Mucosa of descending colon (tissue), 3 donors: ENCODE measurements around the gene TBX15. TPM values are rescaled to one million over a fixed set of nuclear protein-coding genes. Genes with fewer than 3 reads are reported as not detected.

Experiments used
- ATAC-seq: fragments of 200-7000 bp; cut with Tn5 transposase; one replicate; pipeline ENCODE4 v1.9.1; 2020; ENCODE audit warnings: mild to moderate bottlenecking, moderate library complexity
- DNase-seq, 3 donors: peaks; one replicate each; pipeline ENCODE4 v3.0.0-alpha.2; 2020
- H3K36me3 ChIP-seq: fragments of 200-600 bp; one replicate; pipeline ENCODE4 v1.8.0; 2021; ENCODE audit warnings: low read depth, mild to moderate bottlenecking
- H3K4me1 ChIP-seq: fragments of 200-600 bp; one replicate; pipeline ENCODE4 v1.8.0; 2021; ENCODE audit warnings: low read depth, mild to moderate bottlenecking
- H3K4me3 ChIP-seq: fragments of 200-600 bp; one replicate; pipeline ENCODE4 v1.8.0; 2021; ENCODE audit warnings: mild to moderate bottlenecking
- H3K9me3 ChIP-seq: fragments of 200-600 bp; one replicate; pipeline ENCODE4 v1.8.0; 2021; ENCODE audit warnings: mild to moderate bottlenecking
- intact Hi-C, 2 donors: fragments of 100-400 bp; cut with DNase I in 1 of 2; cut with micrococcal nuclease in 1 of 2; formaldehyde crosslinking; loops; one replicate each; pipeline versions ENCODE4 v1.11.0 to v1.11.1; 2022; cut with DNase I, micrococcal nuclease
- total RNA-seq, 3 donors: library from RNA; stranded (reverse); fragmentation: NEBNext Ultra II Directional in 2 of 3; extraction: Animal tissue kit (Norgen Biotek cat#: 25700) in 2 of 3; gene quantifications; one replicate each; pipeline versions ENCODE4 v1.2.1 to v1.2.4, GENCODE V29; 2021 to 2023
- TF ChIP-seq, protein P1 (sequence below): fragments of 200-600 bp; IDR thresholded peaks from one replicate; pipeline ENCODE4 v1.8.0; 2022; ENCODE audit warnings: antibody characterized with exemption, mild to moderate bottlenecking
- donor health status: DM: no; HTN: no; CAD: no; lungs with moderate emphysema.
- donor health status: DM: no; HTN: no; CAD: no.
- donor health status: DM: no; HTN: yes; CAD: no.

The TBX15 gene
- total RNA-seq, 3 donors from 2014 or later, result not detected

DNA sequence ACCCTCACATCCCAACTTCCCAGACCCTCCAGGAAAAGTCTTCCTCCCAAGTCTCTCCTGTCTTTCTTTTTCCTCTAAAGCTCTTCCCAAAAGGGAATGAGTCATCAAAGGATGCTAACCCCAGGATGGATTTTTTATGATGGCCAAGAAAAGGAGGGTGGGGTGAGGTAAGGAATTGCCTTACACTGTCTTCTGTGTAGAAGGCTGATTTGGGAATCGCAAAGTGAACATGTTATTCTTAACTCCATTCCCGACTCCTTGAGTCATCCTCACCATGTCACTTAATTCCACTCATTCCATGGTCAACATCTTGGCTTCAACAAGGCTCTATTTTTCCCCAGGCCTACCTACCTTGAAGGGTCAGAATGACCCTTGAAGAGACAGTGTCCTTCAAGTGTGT, 44.0 kb downstream of the TBX15 start:
- Histone ChIP-seq H3K4me1 (no peaks in the 10 kb centered on the region), H3K4me3 (no peak overlapping the region), H3K36me3 (no peaks in the 10 kb centered on the region), H3K9me3 (no peaks in the 10 kb centered on the region)
- TF ChIP-seq, protein P1, sequence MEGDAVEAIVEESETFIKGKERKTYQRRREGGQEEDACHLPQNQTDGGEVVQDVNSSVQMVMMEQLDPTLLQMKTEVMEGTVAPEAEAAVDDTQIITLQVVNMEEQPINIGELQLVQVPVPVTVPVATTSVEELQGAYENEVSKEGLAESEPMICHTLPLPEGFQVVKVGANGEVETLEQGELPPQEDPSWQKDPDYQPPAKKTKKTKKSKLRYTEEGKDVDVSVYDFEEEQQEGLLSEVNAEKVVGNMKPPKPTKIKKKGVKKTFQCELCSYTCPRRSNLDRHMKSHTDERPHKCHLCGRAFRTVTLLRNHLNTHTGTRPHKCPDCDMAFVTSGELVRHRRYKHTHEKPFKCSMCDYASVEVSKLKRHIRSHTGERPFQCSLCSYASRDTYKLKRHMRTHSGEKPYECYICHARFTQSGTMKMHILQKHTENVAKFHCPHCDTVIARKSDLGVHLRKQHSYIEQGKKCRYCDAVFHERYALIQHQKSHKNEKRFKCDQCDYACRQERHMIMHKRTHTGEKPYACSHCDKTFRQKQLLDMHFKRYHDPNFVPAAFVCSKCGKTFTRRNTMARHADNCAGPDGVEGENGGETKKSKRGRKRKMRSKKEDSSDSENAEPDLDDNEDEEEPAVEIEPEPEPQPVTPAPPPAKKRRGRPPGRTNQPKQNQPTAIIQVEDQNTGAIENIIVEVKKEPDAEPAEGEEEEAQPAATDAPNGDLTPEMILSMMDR, result no peak
- DNase-seq (no peak), ATAC-seq (no peak)
- intact Hi-C loops, result no loop called here

DNA sequence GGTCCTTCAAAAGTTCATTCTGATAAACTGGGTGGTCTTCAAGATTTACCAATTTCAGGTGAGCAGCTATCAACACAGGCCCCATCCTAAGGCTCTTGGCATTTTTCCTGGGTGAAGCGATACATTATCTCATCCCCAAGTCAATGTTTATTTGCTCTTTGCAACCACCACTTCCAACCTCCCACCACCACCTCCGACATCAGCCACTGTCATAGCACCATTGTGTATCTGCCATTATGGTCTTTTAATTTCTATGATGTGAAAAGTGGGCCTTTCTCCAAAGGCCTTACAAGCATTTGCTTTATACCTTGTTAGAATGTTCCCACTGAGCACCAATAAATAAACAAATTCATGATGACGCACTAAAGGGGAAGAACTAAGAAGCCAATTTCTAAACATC, 47.2 kb downstream of the TBX15 start:
- H3K4me3 ChIP-seq, result no peak overlapping the region
- ATAC-seq (no peak), DNase-seq (no peak)
- H3K4me1 ChIP-seq, result no peaks in the 10 kb centered on the region
- no peaks in the 10 kb centered on the region for H3K9me3 ChIP-seq
- H3K36me3 ChIP-seq, result no peaks in the 10 kb centered on the region
- intact Hi-C loops, result no loop called here
- TF ChIP-seq, protein P1, result no peak

DNA sequence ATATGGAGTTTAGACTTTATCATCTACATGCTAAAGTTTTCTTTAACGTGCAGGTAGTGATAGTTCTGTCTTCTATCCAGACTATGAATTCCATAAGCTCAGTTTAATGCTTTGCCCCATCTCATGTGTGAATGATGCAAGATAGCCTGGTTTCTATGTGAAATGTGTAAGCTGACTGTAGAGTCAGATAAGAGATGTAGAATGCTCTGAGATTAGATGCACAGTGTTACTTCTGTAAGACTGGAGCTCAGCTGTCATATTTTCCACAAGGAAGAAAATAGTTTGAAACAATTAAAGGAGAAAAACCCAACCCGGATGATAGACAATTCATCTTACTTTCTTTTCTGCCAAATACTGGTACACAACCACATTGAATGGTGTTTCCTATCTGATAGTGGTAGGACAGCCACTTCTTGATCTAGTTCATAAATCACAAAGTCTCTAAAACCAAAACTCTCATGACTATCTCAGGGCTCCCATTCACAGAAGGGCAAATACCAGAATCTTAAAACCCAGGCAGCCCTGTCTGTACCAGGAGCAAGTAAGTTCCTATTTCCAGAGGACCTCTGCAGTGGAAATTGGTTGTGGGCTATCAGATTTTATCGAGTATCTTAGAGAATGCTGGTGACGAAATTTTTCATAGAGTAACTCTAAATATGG, 50.6 kb downstream of the TBX15 start:
- intact Hi-C loops, result no loop called here
- TF ChIP-seq, protein P1, result no peak
- H3K9me3 ChIP-seq, result no peaks in the 10 kb centered on the region
- no peak for ATAC-seq
- H3K4me1 ChIP-seq, result no peaks in the 10 kb centered on the region
- no peak overlapping the region for H3K4me3 ChIP-seq
- no peaks in the 10 kb centered on the region for H3K36me3 ChIP-seq
- no peak for DNase-seq

DNA sequence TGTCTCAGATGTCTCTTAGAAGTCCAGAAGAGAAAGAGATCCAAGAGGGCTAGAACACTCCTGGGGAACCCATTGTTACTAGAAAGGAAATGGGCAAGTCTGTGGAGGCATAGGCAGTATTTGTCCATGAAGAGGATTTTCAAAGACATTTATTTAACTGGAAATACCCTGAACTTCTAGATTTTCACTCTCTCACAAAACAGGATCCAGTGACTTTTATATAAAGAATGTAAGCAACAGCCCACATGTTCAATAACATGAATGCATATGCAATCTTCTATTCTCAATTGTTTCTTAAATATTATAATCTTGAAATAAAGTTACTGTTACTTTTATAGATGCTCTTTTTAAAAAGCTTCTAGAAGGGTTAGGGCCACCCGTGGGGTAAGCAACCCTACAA, 53.4 kb downstream of the TBX15 start:
- ATAC-seq (no peak), DNase-seq (no peak)
- TF ChIP-seq, protein P1, result no peak
- no peaks in the 10 kb centered on the region for H3K36me3 ChIP-seq
- H3K4me1 ChIP-seq, result no peaks in the 10 kb centered on the region
- intact Hi-C loops, result no loop called here
- H3K9me3 ChIP-seq, result no peaks in the 10 kb centered on the region
- H3K4me3 ChIP-seq, result no peak overlapping the region

DNA sequence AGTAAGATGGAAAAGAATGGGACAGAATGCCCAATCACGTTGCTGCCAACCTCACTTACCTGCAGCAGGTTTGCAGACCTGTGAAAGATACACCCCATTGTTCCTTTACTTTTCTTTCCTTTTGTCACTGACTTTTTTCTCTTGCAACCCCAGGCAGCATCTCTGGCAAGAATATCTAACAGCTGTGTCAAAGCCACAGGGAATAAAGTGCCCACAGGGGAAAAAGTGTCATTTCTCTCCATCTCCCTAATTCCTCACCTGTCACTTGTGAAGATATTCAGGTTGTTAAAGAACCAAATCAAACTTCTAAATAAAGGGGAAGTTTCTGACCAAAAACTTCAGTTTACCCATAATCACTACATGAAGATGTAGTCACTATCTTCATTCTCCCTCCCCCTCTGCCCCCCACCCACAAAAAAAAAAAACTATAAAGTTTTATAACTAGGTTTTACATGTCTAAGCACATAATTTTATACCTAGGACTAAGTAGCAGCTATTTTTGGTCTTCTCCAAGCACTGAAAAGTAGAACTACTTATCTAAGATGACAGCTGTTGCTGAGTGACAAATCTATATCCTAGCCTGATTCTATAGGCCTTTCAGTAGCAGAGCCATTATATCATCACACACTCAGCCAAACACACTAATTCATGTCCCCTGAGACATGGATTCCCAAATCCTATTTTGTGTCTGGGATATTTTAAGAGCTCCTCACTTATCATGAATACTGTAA, 54.9 kb downstream of the TBX15 start:
- intact Hi-C loops, result no loop called here
- DNase-seq (no peak), ATAC-seq (no peak)
- TF ChIP-seq, protein P1, result no peak
- Histone ChIP-seq H3K36me3 (no peaks in the 10 kb centered on the region), H3K9me3 (no peaks in the 10 kb centered on the region), H3K4me3 (no peak overlapping the region), H3K4me1 (no peaks in the 10 kb centered on the region)
